UCSD-AML1 (cell line): ENCODE data around the gene GADD45GIP1.
A peak's percentile ranks its signal among the peaks of the same experiment; 100 is the strongest.
"Not testable (repeated sequence)": the region's sequence is repeated elsewhere in the genome, so short reads cannot be mapped to it uniquely, and the experiment has no call there.

Experiments
- DNase-seq: peaks from one replicate; lab custom pipeline; 2025; ENCODE audit not compliant: unreplicated experiment; lab: John Stamatoyannopoulos, UW

GADD45GIP1 gene

DNA sequence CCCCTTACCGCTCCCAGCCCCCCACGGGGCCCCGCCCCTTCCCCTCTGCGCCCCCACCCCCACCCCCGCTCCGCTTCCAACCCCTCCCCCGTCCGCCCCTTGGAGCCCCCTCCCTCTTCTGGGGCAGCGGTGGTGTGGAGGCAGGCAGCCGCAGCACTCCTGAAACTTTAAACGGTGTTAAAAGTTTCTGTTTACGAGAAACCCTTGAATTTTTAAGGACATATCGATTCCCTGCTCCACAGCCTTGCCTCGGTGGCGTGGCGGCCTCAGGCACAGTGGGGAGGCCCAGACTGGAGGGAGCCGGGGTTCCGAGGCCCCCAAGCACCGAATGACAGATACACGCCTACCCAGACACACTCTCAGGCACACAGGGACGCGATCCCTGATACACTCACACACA lies 33.4 kb upstream of the GADD45GIP1 start:
- DNase-seq, result no peak

DNA sequence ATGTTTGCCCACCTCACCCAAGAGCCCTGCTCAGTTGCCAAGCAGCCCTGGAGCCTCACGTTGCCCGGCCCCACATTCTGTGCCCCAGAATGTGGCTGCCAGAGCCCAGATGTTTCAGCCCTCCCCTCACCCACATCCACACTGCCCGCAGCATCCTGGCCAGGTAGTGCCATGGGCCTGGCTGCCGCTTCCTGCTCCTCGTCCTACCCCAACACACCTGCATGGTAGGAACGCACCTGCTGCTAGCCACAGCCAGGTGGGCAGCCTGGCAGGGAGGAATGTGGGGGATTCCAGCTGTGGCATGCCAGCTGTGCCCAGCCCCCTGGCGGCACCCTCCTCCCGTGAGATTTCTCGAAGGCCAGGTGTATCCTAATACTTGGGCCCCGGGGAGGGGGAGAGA lies 30.8 kb upstream of the GADD45GIP1 start:
- no peak for DNase-seq

DNA sequence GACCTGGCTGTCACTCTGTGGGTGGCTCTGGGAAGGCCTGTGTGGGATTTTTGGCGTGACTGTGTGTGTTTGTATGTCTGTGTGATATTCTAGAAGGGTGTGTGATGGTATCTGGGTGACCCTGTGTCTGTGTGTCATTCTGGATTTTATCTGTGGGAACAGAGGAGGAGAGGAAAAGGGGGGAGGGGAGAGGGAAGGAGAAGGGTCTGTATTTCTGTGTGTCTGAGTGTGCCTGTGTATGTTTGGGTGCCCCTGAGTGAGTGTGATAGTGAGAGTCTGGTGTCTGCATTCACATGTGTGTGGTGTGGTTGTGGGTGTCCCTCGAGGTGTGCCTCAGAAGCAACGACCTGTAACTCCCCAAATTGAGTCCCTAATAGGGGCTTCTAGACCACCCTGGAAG lies 30.2 kb upstream of the GADD45GIP1 start:
- no peak for DNase-seq

DNA sequence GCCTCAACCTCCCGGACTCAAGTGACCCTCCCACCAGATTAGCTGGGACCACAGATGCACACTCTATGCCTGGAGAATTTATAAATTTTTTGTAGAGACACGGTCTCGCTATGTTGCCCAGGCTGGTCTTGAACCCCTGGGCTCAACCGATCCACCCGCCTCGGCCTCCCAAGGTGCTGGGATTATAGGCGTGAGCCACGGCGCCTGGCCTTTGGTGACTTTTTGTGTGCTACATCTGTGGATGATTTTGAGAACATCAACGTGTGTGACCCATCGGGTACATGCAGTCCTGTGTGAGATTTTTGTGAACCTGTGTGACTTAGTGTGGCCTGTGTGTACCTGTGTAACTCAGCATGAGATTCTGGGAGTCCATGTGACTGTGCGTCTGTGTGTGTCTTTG lies 29.7 kb upstream of the GADD45GIP1 start:
- no peak for DNase-seq

DNA sequence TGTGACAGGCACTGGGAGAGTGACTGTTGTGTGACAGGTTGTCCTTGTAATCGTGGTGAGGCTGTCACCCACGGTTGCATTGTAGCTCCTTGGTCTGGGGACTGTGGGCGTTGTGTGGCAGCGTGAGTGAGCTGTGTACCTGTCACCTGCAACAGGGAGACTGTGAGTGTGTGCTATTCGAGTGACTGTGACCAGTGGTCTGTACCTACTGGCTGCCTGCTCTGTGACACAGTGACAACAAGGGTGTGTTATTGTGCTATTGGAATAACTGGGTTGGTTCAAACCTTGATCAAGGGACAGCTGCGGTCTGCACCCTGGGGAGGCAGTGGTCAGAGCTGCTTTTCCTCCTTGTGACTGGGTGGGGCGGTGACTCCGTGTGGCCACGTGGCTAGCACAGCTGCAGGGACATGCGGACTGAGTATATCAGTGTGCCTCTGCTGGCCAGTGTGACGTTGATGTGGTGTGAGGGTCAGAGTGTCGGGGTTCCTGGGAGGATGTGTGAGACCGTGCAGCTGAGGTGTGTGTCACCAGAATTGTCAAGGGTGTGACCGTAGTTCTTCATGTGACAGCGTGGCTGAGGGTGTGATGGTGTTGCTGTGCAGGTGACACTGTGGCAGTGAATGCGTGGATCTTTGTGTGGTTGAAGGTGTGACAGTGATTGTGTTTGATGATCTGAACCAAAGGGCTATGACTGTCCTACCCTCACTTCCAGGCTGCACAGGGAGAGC lies 28.2 kb upstream of the GADD45GIP1 start:
- DNase-seq, result no peak

DNA sequence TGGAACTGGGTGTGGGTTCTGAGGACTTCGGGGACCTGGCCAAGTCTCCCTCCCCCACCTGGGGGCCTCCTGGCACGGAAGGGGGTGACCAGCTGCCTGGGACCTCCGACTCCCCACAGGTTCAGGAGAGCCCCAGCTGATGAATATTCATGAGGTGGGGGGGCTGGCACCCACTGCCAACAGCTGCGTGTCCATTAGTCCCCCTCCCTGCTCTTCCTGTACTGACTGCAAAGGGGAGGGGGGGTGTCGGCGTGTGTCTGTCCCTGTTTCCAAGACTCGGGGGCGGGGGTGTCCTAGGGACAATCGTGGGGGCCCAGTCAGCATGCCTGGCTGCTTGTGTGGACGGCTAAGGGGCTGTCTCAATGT lies 27.6 kb upstream of the GADD45GIP1 start:
- no peak for DNase-seq

DNA sequence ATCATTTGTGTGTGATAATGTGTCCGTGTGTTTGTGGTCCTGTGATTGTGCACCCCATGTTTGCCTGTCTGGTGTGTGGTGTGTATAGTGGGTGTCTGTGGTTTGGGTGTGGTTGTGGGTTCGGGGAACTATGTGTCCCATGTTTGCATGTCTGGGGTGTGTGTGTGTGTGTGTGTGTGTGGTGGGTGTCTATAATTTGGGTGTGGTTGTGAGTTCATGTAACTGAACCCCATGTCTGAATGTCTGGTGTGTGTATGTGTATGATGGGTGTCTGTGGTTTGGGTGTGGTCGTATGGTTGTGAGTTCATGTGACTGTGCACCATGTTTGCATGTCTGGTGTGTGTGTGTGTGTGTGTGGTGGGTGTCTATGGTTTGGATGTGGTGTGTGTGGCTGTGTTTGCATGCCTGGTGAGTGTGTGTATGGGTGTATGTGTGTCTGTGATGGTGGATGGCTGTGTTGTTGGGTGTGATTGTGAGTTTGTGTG lies 27.2 kb upstream of the GADD45GIP1 start:
- no peak for DNase-seq

DNA sequence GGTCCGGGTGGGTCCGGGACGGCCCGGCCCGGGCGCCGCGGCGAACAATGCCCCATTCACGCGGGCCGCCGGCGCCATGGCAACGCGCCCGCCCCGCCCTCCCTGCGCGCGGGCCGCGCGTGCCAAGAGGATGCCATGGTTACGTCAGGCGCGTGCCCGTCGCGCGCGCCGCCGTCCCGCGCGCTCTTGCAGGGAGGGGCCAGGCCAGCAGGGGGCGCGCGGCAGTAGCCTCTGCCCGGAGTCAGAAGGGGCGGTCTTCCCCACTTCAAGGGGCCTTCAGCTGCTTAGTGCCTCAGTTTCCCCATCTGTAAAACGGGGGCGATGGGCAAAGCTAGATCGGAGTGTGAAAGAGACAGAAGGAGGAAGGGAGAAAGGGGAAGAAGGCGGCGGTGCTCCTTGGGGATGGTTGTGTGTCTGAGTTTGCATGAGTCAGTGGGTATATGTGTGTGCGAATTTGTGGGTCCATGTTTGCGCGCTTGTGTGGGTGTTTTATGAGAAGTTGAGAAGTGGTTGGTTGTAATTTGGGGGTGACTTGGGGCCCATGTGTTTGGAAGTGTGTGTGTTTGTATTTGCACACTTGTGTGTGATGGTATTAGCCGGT lies 26.6 kb upstream of the GADD45GIP1 start:
- DNase-seq, result peak; percentile 82

DNA sequence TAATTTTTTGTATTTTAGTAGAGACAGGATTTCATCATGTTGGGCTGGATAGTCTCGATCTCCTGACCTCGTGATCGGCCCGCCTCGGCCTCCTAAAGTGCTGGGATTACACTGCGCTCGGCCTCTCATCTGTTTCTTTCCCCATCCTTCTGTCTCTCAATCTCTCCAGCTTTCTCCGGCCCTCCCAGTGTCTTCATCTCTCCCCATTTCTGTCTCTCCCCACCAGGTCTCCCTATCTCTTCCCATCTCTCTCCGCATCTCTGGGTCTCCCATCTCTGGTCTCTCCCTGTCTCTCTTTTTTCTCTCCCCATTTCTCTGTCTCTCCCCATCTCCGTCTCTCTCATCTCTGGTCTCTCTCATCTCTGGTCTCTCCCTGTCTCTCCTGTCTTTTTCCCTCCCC lies 26.1 kb upstream of the GADD45GIP1 start:
- DNase-seq, result no peak

DNA sequence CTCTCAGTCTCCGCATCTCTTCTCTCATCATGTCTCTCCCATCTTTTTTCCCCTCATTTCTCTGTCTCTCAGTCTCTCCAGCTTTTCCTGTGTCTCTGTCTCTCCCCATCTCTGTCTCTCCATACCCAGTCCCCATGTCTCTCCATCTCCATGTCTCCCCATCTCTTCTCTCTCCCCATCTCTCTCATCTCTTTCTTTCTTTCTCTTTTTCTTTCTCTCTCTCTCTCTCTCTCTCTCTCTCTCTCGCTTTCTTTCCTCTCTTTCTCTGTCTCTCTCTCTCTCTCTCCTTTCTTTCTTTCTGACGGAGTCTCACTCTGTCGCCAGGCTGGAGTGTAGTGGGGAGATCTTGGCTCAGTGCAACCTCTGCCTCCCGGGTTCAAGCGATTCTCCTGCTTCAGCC lies 25.6 kb upstream of the GADD45GIP1 start:
- DNase-seq, result no peak

DNA sequence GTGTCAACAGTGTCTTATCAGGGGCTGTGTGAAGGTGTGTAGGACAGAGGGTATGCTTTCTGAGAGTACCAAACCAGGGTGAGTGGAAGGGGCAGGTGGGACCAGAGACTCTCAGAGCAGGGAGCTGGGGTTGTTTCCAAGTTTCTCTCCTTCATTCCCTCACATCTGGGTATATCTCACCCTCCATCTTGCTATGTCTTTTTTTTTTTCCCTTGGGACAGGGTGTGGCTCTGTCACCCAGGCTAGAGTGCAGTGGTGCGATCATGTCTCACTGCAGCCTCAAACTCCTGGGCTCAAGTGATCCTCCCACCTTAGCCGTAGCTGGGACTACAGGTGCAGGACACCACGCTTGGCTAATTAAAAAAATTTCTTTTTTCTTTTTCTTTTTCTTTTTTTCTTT lies 23.0 kb upstream of the GADD45GIP1 start:
- no peak for DNase-seq

DNA sequence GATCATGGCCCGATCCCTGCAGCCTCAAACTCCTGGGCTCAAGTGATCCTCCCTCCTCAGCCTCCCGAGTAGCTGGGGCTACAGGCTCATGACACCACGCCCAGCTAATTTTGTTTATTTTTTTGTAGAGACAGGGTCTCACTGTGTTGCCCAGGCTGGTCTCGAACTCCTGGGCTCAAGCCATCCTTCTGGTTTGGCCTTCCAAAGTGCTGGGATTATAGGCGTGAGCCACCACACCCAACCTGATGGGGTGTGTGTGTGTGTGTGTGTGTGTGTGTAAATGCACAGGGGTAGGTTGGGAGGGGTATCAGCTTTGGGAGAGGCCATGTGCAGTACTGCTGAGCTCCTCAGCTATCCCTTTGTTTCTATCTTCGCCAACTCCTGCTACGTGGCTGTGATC lies 19.1 kb upstream of the GADD45GIP1 start:
- DNase-seq, result not testable (repeated sequence)

DNA sequence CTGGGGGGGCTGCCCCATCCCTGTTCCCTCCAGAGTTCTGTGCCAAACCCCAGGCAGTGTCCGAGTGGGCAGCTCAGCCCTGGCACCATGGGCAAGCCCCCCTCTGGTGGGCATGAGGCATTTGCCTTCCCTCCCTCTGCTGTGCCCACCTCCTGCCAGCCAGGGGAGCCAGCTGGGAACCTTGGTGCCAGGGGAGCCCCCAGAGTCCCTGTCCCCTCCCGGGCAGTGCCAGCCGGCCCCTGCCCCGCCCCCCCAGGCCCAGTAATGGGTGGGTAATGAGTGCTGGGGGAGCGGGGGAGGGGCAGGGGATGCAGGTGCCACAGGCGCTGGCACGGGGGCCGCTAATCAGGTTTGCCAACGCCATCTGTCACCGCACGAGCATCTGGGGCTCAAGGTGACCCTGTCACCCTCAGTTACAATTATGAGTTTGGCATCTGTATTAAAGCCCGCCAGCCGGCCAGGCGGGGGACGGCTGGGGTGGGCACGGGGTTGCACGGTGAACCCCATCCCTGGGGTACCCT lies 18.3 kb upstream of the GADD45GIP1 start:
- no peak for DNase-seq

DNA sequence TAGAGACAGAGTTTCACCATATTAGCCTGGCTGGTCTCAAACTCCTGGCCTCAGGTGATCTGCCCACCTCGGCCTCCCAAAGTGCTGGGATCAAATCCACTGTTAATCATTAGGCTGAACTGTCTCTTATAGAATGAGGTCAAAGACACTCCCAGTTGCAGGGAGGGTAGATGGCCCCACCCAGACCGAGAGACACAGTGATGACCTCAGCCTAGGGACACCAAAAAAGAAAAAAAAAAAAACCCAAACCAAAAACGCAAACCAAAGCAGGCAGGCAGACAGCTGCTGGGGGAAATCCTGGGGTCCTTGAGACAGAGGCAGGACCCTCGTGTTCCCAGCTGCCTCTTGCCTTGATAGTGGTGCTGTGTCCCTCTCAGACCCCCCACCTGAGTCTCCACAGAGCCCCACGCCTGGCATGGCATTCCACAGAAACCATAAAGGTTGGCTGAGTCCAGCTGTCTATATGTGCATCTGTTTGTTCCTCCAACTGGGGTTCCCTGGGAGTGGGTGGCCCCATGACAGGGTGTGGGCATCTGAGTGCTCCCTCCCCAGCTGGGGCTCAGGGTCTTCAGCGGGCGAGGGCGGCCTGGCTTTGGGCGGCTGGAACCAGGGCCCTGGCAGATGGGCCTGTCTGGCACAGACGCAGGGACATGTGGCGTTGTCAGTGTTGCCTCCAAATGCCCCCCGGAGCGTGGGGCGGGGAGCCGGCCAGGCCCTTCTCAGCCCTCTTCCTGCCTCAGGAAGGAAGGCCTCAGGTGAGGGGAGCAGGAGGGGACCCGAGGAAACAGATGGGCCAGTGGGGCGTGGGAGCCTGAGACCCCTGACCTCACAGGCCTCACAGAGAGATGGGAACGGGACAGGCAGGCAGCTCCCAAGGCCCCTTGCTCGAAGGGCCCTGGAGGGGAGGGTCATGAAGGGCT lies 17.5 kb upstream of the GADD45GIP1 start:
- DNase-seq, result no peak

DNA sequence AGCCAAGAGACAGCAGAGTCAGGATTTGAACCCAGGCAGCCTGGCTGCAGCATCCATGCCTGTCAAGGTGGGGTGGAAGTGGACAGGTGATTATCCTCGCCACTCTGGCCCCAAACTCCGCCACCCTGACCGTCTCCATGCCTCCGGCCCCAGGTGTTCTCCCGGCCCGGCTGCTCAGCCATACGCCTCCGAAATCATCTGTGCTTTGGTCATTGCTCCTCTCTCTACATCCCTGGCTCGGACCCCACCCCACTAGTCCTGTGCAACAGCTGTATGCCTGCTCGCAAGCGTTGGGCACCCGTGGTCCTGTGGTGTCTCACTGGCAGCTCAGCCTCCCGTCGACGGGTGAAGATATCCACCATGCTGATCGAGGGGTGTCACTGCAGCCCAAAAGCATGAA lies 16.2 kb upstream of the GADD45GIP1 start:
- DNase-seq, result no peak

DNA sequence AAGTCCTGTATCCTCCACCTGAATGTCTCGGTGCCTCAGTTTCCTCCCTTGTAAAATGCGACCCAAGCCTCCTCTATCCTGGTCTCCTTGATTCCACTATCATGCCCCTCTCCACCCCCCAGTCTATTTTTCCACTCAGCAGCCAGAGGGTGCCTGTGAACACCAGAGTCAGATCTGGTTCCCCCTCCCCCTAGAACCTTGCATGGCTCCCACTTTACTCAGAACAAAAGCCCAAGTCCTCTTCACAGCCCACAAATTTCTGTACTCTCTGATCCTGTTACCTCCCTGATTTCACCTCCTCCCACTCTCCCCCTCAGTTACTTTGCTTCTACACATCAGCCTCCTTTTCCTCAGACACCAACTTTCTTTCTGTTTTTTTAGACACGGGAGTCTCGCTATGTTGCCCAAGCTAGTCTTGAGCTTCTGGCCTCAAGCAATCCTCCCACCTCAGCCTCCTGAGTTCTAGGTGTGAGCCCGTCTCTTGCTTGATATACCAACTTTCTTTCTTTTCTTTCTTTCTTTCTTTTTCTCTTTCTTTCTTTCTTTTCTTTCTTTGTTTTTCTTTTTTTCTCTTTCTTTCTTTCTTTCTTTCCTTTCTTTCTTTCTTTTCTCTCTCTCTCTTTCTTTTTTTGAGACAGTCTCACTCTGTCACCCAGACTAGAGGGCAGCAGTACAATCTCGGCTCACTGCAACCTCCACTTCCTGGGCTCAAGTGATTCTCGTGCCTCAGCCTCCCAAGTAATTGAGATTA lies 13.2 kb upstream of the GADD45GIP1 start:
- no peak for DNase-seq

DNA sequence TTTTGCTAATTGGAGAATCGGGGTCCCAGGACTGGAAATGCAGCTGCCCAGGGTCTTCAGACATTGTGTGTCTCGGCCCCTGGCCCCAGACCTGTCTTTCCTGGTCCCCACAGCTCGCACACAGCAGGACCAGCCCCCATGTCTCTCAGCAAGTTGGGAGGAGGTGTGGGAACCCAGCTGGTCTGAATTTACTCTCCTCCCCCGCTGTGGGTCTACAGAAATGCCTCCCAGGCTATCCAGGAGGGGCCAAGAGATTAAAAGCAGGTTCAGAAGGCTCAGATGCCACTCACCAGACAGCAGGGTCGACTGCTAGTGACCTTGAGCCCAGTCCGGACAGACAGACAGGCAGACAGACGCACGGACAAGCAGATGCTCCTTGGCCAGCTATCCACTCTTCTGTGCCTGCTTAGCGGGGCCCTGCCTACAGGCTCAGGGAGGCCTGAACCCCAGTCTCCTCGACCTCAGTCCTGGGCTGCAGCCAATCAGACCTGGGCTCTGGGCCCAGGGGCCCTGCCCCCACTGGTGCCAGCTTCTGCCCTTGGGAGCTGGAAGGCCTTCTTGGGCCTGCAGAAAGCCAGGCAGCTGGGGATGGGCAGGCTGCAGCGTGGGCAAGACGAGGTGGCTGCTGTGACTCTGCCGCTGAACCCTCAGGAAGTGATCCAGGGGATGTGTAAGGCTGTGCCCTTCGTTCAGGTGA lies 12.4 kb upstream of the GADD45GIP1 start, which contains the start of gene DAND5:
TSS of gene DAND5 (plus strand) at position 285 of the 697 bp plus-strand sequence. CDS start at position 370, 85 bp downstream.
- no peak for DNase-seq

DNA sequence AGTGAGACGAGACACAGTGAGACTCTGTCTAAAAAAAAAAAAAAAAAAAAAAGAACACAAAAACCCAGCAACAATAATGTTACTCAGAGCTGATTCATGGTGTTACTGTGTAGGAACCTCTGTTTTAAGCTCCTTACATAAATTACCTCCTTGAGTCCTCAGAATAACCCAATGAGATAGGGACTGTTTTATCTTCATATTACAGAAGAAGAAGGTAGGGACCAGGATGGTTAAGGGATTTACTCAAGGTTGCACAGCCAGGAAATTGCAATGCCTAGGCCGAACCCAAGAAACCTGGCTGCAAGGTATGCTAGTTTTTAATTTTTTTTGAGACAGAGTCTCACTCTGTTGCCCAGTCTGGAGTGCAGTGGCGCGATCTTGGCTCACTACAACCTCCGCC lies 10.9 kb upstream of the GADD45GIP1 start:
- DNase-seq, result no peak

DNA sequence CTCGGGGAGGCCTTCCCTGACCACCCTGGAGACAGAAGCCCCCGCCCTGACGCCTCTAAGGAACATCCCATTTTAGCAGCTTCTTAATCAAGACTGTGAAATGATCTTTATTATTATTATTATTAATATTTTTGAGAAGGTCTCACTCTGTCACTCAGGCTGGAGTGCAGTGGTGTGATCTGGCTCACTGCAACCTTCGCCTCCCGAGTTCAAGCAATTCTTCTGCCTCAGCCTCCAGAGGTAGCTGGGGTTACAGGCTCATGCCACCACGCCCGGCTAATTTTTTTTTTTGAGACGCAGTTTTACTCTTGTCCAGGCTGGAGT lies 8.8 kb upstream of the GADD45GIP1 start:
- no peak for DNase-seq
